ENCODE results near the gene NOP16. TPM values are rescaled to one million over a fixed set of nuclear protein-coding genes. Genes with fewer than 3 reads are reported as not detected.

The NOP16 gene
- total and polyA plus RNA-seq, 2 of the 13 experiments (the other 11 are each of a cell fraction or from before 2014, with no cell fraction given): 43.3 to 48.4 TPM

- no peak for TF ChIP-seq ZNF773 (CRISPR knock-in tag; IDR thresholded peaks at IDR 0.05; ENCODE audit: borderline replicate concordance)
- TF ChIP-seq SOX13 (IDR thresholded peaks at IDR 0.05): peak; percentile 75
- TF ChIP-seq SOX13 (CRISPR knock-in tag; conservative IDR thresholded peaks at IDR 0.05 in 1 of 2, IDR thresholded peaks at IDR 0.05 in 1 of 2): peak in 1 of 2 experiments; percentile 94; a peak in 2 of 4 replicates
- peak; percentile 65 for TF ChIP-seq THAP11 (CRISPR knock-in tag; IDR thresholded peaks at IDR 0.05)
- TF ChIP-seq EP300 (IDR thresholded peaks at IDR 0.05; ENCODE audit: low read depth in 2 of 2, low read length in 2 of 2): 0 out of 4 replicates have a peak, but pooled peaks of 1 of the 2 experiments have one; percentile 11
- TF ChIP-seq EP300 (CRISPR knock-in tag; IDR thresholded peaks at IDR 0.05; ENCODE audit: borderline replicate concordance): no peak
- TF ChIP-seq SP140L (CRISPR knock-in tag; IDR thresholded peaks at IDR 0.05; ENCODE audit: borderline replicate concordance): no peak
- no peak for TF ChIP-seq SMAD3 (CRISPR knock-in tag; IDR thresholded peaks at IDR 0.05)
- no peak for TF ChIP-seq ZBTB2 (CRISPR knock-in tag; IDR thresholded peaks at IDR 0.05; ENCODE audit: low read depth)
- TF ChIP-seq HES4 (CRISPR knock-in tag; IDR thresholded peaks at IDR 0.05; ENCODE audit: borderline replicate concordance): no peak
- 0 out of 2 replicates have a peak, but pooled peaks have one; percentile 44 for TF ChIP-seq BCL3 (CRISPR knock-in tag; IDR thresholded peaks at IDR 0.05)
- TF ChIP-seq ATRX (CRISPR knock-in tag; IDR thresholded peaks at IDR 0.05; ENCODE audit: borderline replicate concordance): no peak
These were observed 16.5 kb downstream of the NOP16 start (continued) for GRCh38 chr5:176371621-176372539.
